HepG2 (cell line): Measurements from ENCODE around the gene PSG2.
"Not testable (repeated sequence)": the region's sequence is repeated elsewhere in the genome, so short reads cannot be mapped to it uniquely, and the experiment has no call there.

Experiments
- POLR2A ChIP-seq, 2 experiments: IDR thresholded peaks; 2 replicates each; pipeline ENCODE4 v1.6.1; 2011; ENCODE audit warnings: low read depth in 2 of 2, low read length in 2 of 2, mild to moderate bottlenecking in 1 of 2, moderate library complexity in 1 of 2; ENCODE audit not compliant: insufficient read depth in 1 of 2
- TARDBP ChIP-seq: sonication (generic); formaldehyde crosslinking; IDR thresholded peaks from 2 replicates; pipeline ENCODE4 v1.8.0; 2022; ENCODE audit warnings: mild to moderate bottlenecking, missing genetic modification reagents
- ZBTB7A ChIP-seq: sonication (generic); formaldehyde crosslinking; IDR thresholded peaks from 2 replicates; pipeline ENCODE4 v1.8.0; 2022; ENCODE audit warnings: mild to moderate bottlenecking, missing genetic modification reagents
- ZNF24 ChIP-seq: fragments of 450-650 bp; IDR thresholded peaks from 2 replicates; pipeline ENCODE4 v1.6.1; 2017; ENCODE audit warnings: antibody characterized with exemption, mild to moderate bottlenecking
- ZNF543 ChIP-seq: sonication (generic); formaldehyde crosslinking; IDR thresholded peaks from 2 replicates; pipeline ENCODE4 v1.4.0; 2020; ENCODE audit warnings: mild to moderate bottlenecking, missing genetic modification reagents
- ZNF558 ChIP-seq: sonication (generic); formaldehyde crosslinking; IDR thresholded peaks from 2 replicates; pipeline ENCODE4 v1.9.0; 2022; ENCODE audit warnings: mild to moderate bottlenecking, missing genetic modification reagents, borderline replicate concordance
- ZNF670 ChIP-seq: sonication (generic); formaldehyde crosslinking; IDR thresholded peaks from 2 replicates; pipeline ENCODE4 v1.8.0; 2022; ENCODE audit warnings: mild to moderate bottlenecking, missing genetic modification reagents, borderline replicate concordance

- not testable (repeated sequence) for TF ChIP-seq ZNF543; TARDBP; ZNF558 (CRISPR knock-in tag); ZNF670 (CRISPR knock-in tag); POLR2A (IDR thresholded peaks at IDR 0.05; ENCODE audit: insufficient read depth in 1 of 2, low read depth in 2 of 2, low read length in 2 of 2); ZBTB7A (CRISPR knock-in tag); ZNF24
Observed at GRCh38 chr19:43046578-43046977, 35.9 kb downstream of the PSG2 start.
